ENCODE data around the gene SPAG16.

SPAG16 gene

GRCh38 chr2:214311031-214311533, 1026.8 kb downstream of the SPAG16 start:
- TF ChIP-seq GABPA (IDR thresholded peaks at IDR 0.05; ENCODE audit: low read depth): no peak
- TF ChIP-seq SPI1 (IDR thresholded peaks at IDR 0.05; ENCODE audit: borderline replicate concordance, low read depth): no peak
- no peak for TF ChIP-seq REST (IDR thresholded peaks at IDR 0.05; ENCODE audit: insufficient replicate concordance, low read depth)
- TF ChIP-seq POLR2AphosphoS5 (IDR thresholded peaks at IDR 0.05; ENCODE audit: low read depth): no peak
- TF ChIP-seq CTCF (IDR thresholded peaks at IDR 0.05; ENCODE audit: insufficient read depth, low read length): no peak
- Histone ChIP-seq H3K27me3 (ENCODE audit: insufficient read depth, poor library complexity, severe bottlenecking) (no peaks in the 10 kb centered on the region), H3K27ac (replicated peaks) (no peak overlapping the region), H3K4me3 (replicated peaks; ENCODE audit: insufficient read depth, low read length) (no peak overlapping the region)
- no peak for DNase-seq (ENCODE audit: low read depth in 1 of 2, low spot score in 1 of 2)

GRCh38 chr2:214311931-214312749, 1027.9 kb downstream of the SPAG16 start:
- no peak overlapping the region for H3K27ac ChIP-seq (replicated peaks)
- TF ChIP-seq SPI1 (IDR thresholded peaks at IDR 0.05; ENCODE audit: borderline replicate concordance, low read depth): no peak
- no peak for TF ChIP-seq CTCF (IDR thresholded peaks at IDR 0.05; ENCODE audit: insufficient read depth, low read length)
- H3K4me3 ChIP-seq (replicated peaks; ENCODE audit: insufficient read depth, low read length): no peak overlapping the region
- no peaks in the 10 kb centered on the region for H3K27me3 ChIP-seq (ENCODE audit: insufficient read depth, poor library complexity, severe bottlenecking)
- no peak for DNase-seq (ENCODE audit: low read depth in 1 of 2, low spot score in 1 of 2)

- DNase-seq (ENCODE audit: low read depth in 1 of 2, low spot score in 1 of 2): no peak
- H3K27me3 ChIP-seq (ENCODE audit: insufficient read depth, poor library complexity, severe bottlenecking): no peaks in the 10 kb centered on the region
- H3K4me3 ChIP-seq (replicated peaks; ENCODE audit: insufficient read depth, low read length): no peak overlapping the region
- no peak overlapping the region for H3K27ac ChIP-seq (replicated peaks)
- TF ChIP-seq SPI1 (IDR thresholded peaks at IDR 0.05; ENCODE audit: borderline replicate concordance, low read depth) (no peak), GABPA (IDR thresholded peaks at IDR 0.05; ENCODE audit: low read depth) (no peak), CTCF (IDR thresholded peaks at IDR 0.05; ENCODE audit: insufficient read depth, low read length) (no peak), REST (IDR thresholded peaks at IDR 0.05; ENCODE audit: insufficient replicate concordance, low read depth) (no peak), POLR2AphosphoS5 (IDR thresholded peaks at IDR 0.05; ENCODE audit: low read depth) (no peak)
Measured at GRCh38 chr2:214315324-214315723, 1031.1 kb downstream of the SPAG16 start.

Measured in HL-60 (cell line).